K562 (cell line): Measurements from ENCODE around the gene UBA3. TPM values are rescaled to one million over a fixed set of nuclear protein-coding genes. Genes with fewer than 3 reads are reported as not detected.

Experiments
- ARID1B ChIP-seq: fragments of 450-650 bp; IDR thresholded peaks from 2 replicates; pipeline ENCODE4 v1.6.1; 2016; ENCODE audit warnings: antibody characterized with exemption, mild to moderate bottlenecking, inconsistent platforms
- FOSL1 ChIP-seq: fragments of 200-800 bp; sonication (Bioruptor generic); conservative IDR thresholded peaks from 2 replicates; pipeline ENCODE4 v1.6.1; 2016; ENCODE audit warnings: missing genetic modification characterization, missing compliant biosample characterization
- MYC ChIP-seq, 2 experiments: fragments of 250-450 bp in 1 of 2; sonication (Bioruptor Pico) in 1 of 2; IDR thresholded peaks; 2 replicates each; pipeline versions ENCODE4 v1.5.1 to v1.6.1; 2012 to 2021; ENCODE audit warnings: low read depth in 2 of 2, borderline replicate concordance in 1 of 2, improper control_type of control experiment in 1 of 2, low read length in 1 of 2, mild to moderate bottlenecking in 1 of 2, moderate library complexity in 1 of 2
- POLR2A ChIP-seq: fragments of 450-650 bp; conservative IDR thresholded peaks from 2 replicates; pipeline ENCODE4 v1.6.1; 2016
- SMARCC2 ChIP-seq: fragments of 450-650 bp; IDR thresholded peaks from 2 replicates; pipeline ENCODE4 v1.6.1; 2017; ENCODE audit warnings: antibody characterized with exemption, moderate library complexity, mild to moderate bottlenecking, low read depth
- SNIP1 ChIP-seq: fragments of 450-650 bp; IDR thresholded peaks from 2 replicates; pipeline ENCODE4 v1.7.1; 2017; ENCODE audit warnings: low read depth, mild to moderate bottlenecking
- ZNF165 ChIP-seq: fragments of 250-450 bp; sonication (Bioruptor Pico); IDR thresholded peaks from 2 replicates; pipeline ENCODE4 v1.4.0; 2020; ENCODE audit warnings: borderline replicate concordance
- ZNF75A ChIP-seq: fragments of 450-650 bp; formaldehyde crosslinking; IDR thresholded peaks from 2 replicates; pipeline ENCODE4 v1.4.0; 2020; ENCODE audit warnings: mild to moderate bottlenecking
- polyA plus RNA-seq, 8 experiments: library from polyadenylated mRNA; depleted of rRNA in 4 of 8; stranded (reverse) in 5 of 8; unstranded in 3 of 8; fragments of >200 nt; fragmentation: Nextera tagmentation in 2 of 8; fragmentation: Illumina TruSeq in 1 of 8; extraction: Ambion mirVana in 2 of 8; extraction: Trizol in 1 of 8; gene quantifications; 2 replicates each; pipeline versions ENCODE4 v1.2.1 to v1.2.3, GENCODE V29; 2011 to 2014; ENCODE audit warnings: inconsistent platforms in 1 of 8, missing spikeins in 1 of 8
- total RNA-seq, 7 experiments: library from RNA; depleted of rRNA in 6 of 7; stranded (reverse); fragments of >200 nt in 6 of 7; fragmentation: Illumina TruSeq in 2 of 7; extraction: Trizol in 2 of 7; gene quantifications; 2 replicates each; pipeline versions ENCODE4 v1.2.1 to v1.2.3, GENCODE V29; 2011 to 2021; ENCODE audit warnings: low replicate concordance in 1 of 7
- TF ChIP-seq, protein P1 (sequence below), 2 experiments: fragments of 450-650 bp; IDR thresholded peaks; 2 replicates each; pipeline ENCODE4 v1.6.1; 2018; ENCODE audit warnings: mild to moderate bottlenecking in 2 of 2, low read depth in 1 of 2; ENCODE audit not compliant: partially characterized antibody in 2 of 2
- TF ChIP-seq, protein P2 (sequence below): sonication (generic); IDR thresholded peaks from 2 replicates; pipeline ENCODE4 v1.6.1; 2016

Gene UBA3
- total and polyA plus RNA-seq, 9 of the 15 experiments (the other 6 are each of a cell fraction or from before 2014, with no cell fraction given), result 23.2 to 80.0 (median 38.6) TPM

DNA sequence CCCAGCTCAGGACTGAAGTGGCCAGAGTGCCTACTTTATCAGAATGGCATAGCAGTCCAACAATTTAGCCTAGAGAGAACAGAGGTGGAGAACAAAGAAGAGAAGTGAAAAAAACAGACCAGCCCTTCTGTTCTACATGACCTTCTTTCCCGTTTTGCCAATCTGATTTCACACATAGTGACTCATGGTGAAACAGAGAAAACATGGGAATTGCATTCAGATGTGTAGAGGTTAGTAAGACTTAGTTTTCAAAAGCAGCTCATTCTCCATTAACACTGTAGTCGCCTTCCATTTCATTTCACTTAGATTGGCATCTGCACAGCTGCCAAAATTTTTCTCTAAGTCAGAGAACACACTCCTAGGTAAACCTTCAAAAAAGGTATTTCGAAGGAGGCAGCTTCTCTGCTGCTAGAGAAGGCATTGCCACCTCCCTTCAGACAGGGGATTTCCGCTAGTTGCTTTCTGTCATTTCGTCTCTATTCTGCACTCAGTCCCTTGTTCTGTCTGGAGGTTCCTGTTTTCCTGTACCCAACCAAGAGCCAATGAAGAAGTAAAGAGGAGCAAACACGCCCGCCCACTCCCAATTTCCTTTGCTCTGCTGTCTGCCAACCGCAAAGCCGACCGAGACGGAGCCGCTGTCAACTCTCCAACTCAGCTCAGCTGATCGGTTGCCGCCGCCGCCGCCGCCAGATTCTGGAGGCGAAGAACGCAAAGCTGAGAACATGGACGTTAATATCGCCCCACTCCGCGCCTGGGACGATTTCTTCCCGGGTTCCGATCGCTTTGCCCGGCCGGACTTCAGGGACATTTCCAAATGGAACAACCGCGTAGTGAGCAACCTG lies 4.4 kb upstream of the UBA3 start, which contains the start of gene ARL6IP5 (continued):
- TF ChIP-seq, protein P1, sequence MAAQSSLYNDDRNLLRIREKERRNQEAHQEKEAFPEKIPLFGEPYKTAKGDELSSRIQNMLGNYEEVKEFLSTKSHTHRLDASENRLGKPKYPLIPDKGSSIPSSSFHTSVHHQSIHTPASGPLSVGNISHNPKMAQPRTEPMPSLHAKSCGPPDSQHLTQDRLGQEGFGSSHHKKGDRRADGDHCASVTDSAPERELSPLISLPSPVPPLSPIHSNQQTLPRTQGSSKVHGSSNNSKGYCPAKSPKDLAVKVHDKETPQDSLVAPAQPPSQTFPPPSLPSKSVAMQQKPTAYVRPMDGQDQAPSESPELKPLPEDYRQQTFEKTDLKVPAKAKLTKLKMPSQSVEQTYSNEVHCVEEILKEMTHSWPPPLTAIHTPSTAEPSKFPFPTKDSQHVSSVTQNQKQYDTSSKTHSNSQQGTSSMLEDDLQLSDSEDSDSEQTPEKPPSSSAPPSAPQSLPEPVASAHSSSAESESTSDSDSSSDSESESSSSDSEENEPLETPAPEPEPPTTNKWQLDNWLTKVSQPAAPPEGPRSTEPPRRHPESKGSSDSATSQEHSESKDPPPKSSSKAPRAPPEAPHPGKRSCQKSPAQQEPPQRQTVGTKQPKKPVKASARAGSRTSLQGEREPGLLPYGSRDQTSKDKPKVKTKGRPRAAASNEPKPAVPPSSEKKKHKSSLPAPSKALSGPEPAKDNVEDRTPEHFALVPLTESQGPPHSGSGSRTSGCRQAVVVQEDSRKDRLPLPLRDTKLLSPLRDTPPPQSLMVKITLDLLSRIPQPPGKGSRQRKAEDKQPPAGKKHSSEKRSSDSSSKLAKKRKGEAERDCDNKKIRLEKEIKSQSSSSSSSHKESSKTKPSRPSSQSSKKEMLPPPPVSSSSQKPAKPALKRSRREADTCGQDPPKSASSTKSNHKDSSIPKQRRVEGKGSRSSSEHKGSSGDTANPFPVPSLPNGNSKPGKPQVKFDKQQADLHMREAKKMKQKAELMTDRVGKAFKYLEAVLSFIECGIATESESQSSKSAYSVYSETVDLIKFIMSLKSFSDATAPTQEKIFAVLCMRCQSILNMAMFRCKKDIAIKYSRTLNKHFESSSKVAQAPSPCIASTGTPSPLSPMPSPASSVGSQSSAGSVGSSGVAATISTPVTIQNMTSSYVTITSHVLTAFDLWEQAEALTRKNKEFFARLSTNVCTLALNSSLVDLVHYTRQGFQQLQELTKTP (IDR thresholded peaks at IDR 0.05; ENCODE audit: low read depth in 1 of 2, partially characterized antibody in 2 of 2), result peak in 1 of 2 experiments; percentile 9
- TF ChIP-seq ZNF75A (CRISPR knock-in tag) (no peak), SMARCC2 (no peak), ZNF165 (CRISPR knock-in tag) (no peak), SNIP1 (no peak), ARID1B (peak; percentile 49), MYC (IDR thresholded peaks at IDR 0.05; ENCODE audit: low read depth, low read length) (0 out of 2 replicates have a peak, but pooled peaks have one; percentile 35), MYC (CRISPR knock-in tag; IDR thresholded peaks at IDR 0.05; ENCODE audit: borderline replicate concordance, low read depth) (no peak), FOSL1 (peak; percentile 85), POLR2A (peak; percentile 49; the same call in 1 of the 2 replicates)
- TF ChIP-seq, protein P2, sequence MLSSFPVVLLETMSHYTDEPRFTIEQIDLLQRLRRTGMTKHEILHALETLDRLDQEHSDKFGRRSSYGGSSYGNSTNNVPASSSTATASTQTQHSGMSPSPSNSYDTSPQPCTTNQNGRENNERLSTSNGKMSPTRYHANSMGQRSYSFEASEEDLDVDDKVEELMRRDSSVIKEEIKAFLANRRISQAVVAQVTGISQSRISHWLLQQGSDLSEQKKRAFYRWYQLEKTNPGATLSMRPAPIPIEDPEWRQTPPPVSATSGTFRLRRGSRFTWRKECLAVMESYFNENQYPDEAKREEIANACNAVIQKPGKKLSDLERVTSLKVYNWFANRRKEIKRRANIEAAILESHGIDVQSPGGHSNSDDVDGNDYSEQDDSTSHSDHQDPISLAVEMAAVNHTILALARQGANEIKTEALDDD, result peak; percentile 27; the same call in 1 of the 2 replicates
